NCI-H748 (cell line): Measurements from ENCODE around the gene DYNLT2.

ENCODE experiments used
- DNase-seq: peaks from one replicate; lab custom pipeline; 2025; ENCODE audit not compliant: unreplicated experiment; lab: John Stamatoyannopoulos, UW

DYNLT2 gene

DNA sequence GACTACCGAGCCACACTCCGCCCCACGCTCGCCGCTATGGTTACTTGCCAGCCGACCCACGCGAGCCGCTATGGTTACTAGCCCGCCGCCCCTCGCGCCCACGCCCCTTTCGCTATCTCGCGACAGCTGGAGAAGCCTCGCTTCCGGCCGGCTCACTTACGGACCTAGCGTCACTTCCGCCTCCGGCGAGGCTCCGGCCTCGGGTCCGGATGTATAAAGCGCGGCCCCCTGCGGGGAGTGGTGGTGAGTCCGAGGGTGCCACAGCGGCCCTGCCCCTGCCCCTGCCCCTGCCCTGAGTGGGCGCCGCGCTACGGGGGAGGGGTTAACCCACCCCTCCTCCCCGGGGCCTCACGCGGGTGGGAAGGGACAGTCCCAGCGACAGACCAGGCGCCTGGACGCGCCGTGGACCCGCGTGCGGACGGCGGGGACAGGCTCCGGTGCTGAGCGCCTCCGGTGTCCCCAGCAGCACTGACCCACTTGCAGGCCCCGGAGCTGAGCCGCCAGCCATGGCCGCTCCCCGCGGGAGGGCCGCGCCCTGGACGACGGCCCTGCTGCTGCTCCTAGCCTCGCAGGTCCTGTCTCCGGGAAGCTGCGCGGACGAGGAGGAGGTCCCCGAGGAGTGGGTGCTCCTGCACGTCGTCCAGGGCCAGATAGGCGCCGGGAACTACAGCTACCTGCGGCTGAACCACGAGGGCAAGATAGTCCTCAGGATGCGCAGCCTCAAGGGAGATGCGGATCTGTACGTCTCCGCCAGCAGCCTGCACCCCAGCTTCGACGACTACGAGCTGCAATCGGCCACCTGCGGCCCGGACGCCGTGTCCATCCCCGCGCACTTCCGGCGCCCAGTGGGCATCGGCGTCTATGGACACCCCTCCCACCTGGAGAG is 49.2 kb downstream of the DYNLT2 start, which contains the start of the genes C6orf120 and WDR27:
TSS of gene C6orf120 (plus strand) at position 173 of the 886 bp plus-strand sequence. CDS start at position 507, 334 bp downstream.
TSS of gene WDR27 (minus strand) at position 76 of the 886 bp plus-strand sequence. CDS start 13,024 bp downstream, outside the sequence.
- DNase-seq, result peak; percentile 99

DNA sequence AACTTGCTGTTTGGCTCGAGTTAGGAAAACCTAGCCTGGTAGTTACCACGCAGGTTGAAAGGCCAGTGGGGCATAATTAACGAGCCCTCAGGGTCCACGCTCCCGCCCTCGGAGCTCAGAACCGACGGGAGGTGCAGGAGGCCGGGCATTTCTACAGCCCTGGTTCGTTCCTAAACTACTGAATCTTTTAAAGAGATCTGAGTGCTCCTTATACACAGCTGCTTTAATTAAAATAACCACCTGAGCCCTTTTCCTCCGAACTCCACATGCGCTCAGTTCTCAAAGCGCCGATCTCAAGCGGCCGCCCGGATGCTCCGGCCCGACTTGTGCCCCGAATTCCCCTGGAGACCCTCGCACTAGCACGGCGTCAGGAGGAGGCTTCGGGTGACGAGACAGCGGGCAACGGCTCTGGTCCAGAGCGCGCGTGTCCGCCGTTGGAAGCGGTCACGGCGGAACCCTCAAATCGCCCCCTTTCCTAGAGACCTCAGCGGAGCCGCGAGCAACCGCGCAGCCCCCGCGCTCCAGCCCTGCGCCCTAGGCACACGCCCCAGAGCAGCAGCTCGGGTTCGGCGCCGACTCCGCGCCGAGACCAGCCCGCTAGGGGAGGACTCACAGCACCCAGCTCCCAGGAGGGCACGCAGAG is 49.9 kb downstream of the DYNLT2 start:
- DNase-seq, result peak; percentile 56

DNA sequence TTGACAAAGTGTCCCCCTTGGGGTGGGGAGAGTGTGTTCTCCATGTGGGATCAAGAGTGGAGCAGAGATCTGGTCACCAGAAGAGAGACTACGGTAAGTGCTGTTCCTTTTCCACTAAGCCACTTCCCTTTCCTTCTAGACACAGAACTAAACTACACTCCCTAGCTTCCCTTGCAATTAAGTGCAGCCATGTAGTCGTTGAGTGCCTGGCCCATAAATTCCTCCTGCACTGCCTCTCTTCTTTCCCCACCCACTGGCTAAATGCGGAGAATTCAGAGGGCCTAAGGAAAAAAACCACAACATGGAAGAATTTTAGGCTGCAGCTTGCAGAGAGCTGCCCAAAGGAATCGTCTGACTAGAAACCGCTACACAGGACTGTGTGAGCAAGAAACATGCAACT is 51.1 kb downstream of the DYNLT2 start:
- no peak for DNase-seq

DNA sequence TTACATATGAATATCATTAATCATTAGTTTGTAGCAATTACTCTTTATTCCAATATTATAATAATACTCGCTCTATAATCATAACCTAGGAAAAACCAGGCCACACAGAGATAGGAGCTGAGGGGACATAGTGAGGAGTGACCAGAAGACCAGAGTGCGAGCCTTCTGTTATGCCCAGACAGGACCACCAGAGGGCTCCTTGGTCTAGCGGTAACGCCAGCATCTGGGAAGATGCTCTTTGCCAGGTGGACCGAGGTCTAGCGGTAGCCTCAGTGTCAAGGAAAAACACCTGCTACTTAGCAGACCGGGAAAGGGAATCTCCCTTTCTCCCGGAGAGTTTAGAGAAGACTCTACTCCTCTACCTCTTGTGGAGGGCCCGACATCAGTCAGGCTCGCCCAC is 54.3 kb downstream of the DYNLT2 start:
- peak; percentile 11 for DNase-seq

- DNase-seq, result no peak
These were observed 56.2 kb downstream of the DYNLT2 start for GRCh38 chr6:169695131-169695530.

- DNase-seq, result no peak
These were observed 58.9 kb downstream of the DYNLT2 start for GRCh38 chr6:169692516-169692915.

- DNase-seq, result no peak
These were observed 60.1 kb downstream of the DYNLT2 start for GRCh38 chr6:169691260-169691659.
